ENCODE data around the gene WFDC5.

The WFDC5 gene

DNA sequence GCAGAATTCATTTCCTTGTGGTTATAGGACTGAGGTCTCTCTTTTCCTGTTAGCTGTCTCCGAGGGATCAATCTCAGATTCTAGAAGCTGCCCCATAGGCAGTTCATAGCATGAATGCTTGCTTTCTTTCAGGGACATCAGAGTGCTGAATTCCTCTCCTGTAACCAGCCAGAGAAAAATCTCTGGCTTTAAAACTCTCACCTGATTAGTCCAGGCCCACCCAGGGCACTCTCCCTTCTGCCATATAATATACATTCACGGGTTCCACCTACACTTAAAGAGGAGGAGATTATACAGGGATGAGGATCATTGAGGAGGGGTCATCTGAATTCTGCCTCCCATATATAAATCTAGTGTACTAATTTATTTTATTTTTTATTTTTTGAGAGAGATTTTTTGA, 11.9 kb downstream of the WFDC5 start:
- no peaks in the 10 kb centered on the region for H3K4me1 ChIP-seq
- no peak overlapping the region for H3K4me3 ChIP-seq (ENCODE audit: low read depth, low read length)
- H3K27me3 ChIP-seq, result no peaks in the 10 kb centered on the region; the same call in 1 of the 2 replicates
- no peaks in the 10 kb centered on the region for H3K9me3 ChIP-seq
- TF ChIP-seq, protein P1, sequence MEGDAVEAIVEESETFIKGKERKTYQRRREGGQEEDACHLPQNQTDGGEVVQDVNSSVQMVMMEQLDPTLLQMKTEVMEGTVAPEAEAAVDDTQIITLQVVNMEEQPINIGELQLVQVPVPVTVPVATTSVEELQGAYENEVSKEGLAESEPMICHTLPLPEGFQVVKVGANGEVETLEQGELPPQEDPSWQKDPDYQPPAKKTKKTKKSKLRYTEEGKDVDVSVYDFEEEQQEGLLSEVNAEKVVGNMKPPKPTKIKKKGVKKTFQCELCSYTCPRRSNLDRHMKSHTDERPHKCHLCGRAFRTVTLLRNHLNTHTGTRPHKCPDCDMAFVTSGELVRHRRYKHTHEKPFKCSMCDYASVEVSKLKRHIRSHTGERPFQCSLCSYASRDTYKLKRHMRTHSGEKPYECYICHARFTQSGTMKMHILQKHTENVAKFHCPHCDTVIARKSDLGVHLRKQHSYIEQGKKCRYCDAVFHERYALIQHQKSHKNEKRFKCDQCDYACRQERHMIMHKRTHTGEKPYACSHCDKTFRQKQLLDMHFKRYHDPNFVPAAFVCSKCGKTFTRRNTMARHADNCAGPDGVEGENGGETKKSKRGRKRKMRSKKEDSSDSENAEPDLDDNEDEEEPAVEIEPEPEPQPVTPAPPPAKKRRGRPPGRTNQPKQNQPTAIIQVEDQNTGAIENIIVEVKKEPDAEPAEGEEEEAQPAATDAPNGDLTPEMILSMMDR (IDR thresholded peaks at IDR 0.05; ENCODE audit: low read depth, low read length), result no peak
- no peak for DNase-seq
- H3K36me3 ChIP-seq, result no peaks in the 10 kb centered on the region

DNA sequence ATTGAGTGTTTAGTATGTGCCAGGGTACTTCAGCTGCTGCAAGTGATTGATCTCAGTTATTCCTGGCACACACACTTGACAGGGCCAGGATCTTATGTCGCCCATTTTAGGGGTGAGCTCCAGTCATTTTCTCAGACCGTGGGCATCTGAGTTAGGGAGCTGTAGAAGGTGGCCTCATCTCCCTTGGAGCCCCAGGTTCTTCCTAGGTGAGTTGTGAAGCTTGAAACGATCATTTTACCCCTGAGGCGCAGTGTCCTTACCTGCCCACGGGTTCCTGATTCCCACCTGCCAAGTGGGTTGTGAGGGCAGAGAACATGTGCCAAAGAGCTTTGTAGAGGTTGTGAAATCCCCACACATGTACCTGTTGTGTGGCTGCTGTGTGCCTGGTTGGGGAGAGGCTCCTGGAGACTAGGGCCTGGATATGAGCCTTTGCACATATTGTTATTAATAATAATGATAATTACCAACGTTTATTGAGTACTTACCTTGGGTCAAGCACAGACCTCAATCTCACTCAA, 13.6 kb downstream of the WFDC5 start:
- no peaks in the 10 kb centered on the region for H3K27me3 ChIP-seq
- TF ChIP-seq, protein P1 (IDR thresholded peaks at IDR 0.05; ENCODE audit: low read depth, low read length), result no peak
- no peaks in the 10 kb centered on the region for H3K9me3 ChIP-seq
- no peak for DNase-seq
- no peak overlapping the region for H3K4me3 ChIP-seq (ENCODE audit: low read depth, low read length)
- H3K4me1 ChIP-seq, result no peaks in the 10 kb centered on the region
- H3K36me3 ChIP-seq, result no peaks in the 10 kb centered on the region

DNA sequence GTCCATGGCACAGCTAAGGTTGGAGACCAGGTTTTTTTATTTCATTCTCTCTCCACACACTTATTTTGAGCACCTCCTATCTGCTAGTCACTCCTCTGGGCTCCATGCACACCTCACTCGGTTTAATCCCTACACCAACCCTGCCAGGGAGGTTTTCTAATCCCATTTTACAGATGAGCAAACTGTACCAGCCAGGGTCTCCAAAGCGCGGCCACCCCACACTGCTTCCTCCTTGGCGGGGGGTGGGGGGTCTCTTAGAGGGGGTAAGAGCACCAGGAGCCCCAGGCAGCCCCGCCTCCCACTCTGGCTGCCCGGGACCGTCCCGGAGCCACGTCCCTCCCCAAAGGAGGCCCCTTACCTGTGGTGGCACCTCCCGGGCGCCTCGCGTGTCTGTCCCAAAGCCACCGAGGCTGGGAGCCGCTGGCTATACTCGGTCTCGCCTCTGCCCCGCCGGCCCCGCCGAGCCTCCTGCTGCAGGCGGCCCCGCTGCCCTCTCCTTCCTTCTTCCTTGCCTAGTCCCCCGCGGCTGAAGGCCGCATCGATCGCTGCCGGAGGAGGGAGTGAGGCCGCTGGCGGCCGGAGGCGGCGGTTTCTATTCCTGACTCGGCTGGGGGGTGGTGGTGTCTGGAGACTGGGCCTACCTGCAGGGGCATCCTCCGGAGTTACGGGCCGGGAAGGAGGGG, 14.3 kb downstream of the WFDC5 start, which contains the start of gene KCNS1:
Gene KCNS1 (minus strand): TSS at position 565 of the 683 bp plus-strand sequence. CDS start 1,891 bp downstream, outside the sequence.
- TF ChIP-seq, protein P1 (IDR thresholded peaks at IDR 0.05; ENCODE audit: low read depth, low read length), result no peak
- H3K36me3 ChIP-seq, result no peaks in the 10 kb centered on the region
- no peak within 1 kb of the TSS for H3K4me3 ChIP-seq (ENCODE audit: low read depth, low read length)
- no peaks in the 10 kb centered on the region for H3K27me3 ChIP-seq
- no peak for DNase-seq
- H3K4me1 ChIP-seq, result no peaks in the 10 kb centered on the region
- H3K9me3 ChIP-seq, result no peaks in the 10 kb centered on the region

DNA sequence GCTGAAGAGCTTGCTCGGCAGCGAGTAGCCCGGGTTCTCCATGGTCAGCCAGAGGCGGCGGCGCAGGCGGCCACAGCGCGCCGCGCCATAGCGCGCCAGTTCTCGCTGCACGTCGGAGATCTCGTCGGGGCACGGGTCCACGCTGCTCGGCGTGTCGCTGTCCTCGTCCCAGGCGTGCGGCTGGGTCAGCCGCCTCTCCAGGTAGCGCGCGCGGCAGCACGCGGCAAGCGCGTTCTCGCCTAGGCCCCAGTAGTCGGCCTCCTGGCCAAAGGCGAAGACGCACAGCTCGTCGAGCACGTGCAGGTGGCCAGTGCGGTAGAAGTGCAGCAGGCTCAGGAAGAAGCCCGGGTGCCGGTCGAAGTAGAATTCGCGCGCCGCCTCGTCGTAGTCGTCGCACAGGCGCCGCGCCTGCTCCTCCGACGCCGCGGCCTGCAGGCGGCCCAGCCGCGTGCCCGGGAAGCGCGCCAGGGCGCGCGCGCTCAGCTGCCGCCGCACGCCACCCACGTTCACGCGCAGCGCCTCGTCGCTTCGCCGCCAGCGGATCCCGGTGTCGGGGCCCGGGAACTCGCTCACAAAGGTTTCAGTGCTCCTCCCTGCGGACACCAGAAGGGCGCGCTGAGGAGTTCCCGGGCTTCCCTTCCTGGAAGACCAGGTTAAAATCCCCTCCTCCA, 16.7 kb downstream of the WFDC5 start:
- no peak for DNase-seq
- Histone ChIP-seq H3K9me3 (no peaks in the 10 kb centered on the region), H3K36me3 (no peaks in the 10 kb centered on the region), H3K27me3 (no peaks in the 10 kb centered on the region), H3K4me3 (ENCODE audit: low read depth, low read length) (no peak overlapping the region), H3K4me1 (no peaks in the 10 kb centered on the region)
- TF ChIP-seq, protein P1 (IDR thresholded peaks at IDR 0.05; ENCODE audit: low read depth, low read length), result no peak

DNA sequence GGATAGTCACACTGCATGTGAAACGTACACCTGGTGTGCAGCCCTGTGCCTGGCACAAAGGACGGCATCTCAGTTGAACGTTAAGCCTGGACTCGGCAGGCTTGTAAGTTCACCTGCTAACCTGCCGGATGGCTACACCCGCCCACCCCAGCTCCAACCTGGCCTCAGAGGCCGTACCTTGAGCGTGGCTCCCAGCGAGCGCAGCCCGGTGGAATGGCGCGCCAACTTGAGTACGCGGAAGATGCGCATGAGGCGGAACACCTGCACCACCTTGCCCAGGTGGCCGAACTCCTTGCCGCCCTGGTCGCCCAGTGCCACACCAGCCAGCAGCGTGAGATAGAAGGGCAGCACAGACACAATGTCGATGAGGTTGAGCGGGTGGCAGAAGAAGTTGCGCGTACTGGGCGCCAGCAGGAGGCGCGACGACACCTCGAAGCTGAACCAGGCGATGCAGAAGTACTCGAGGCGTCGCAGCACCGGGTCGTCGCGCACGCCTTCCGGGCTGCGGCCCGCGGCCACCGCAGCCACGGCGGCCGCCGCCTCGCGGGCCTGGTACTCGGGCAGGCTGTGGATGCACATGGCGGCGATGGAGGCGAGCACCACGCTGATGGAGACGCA, 17.4 kb downstream of the WFDC5 start:
- H3K4me1 ChIP-seq, result no peaks in the 10 kb centered on the region
- no peak overlapping the region for H3K4me3 ChIP-seq (ENCODE audit: low read depth, low read length)
- DNase-seq, result no peak

More for the DNA sequence above, 17.4 kb downstream of the WFDC5 start:
- TF ChIP-seq, protein P1 (IDR thresholded peaks at IDR 0.05; ENCODE audit: low read depth, low read length), result no peak
- Histone ChIP-seq H3K36me3 (no peaks in the 10 kb centered on the region), H3K27me3 (no peaks in the 10 kb centered on the region), H3K9me3 (no peaks in the 10 kb centered on the region)

Measured in BE2C (cell line).